Parathyroid adenoma (tissue), 2 donors: ENCODE results near the gene NOL9.
A peak's percentile ranks its signal among the peaks of the same experiment; 100 is the strongest.

ENCODE experiments used
- H2AFZ ChIP-seq: fragments of 300-600 bp; sonication (generic); one replicate; pipeline ENCODE4 v1.7.0; 2017; ENCODE audit warnings: antibody characterized with exemption, mild to moderate bottlenecking
- H3K27ac ChIP-seq: fragments of 300-600 bp; sonication (generic); one replicate; pipeline ENCODE4 v1.7.0; 2017
- H3K27me3 ChIP-seq: fragments of 300-600 bp; sonication (generic); one replicate; pipeline ENCODE4 v1.7.0; 2017; ENCODE audit warnings: low read length; ENCODE audit not compliant: control insufficient read depth, insufficient read depth
- H3K36me3 ChIP-seq: fragments of 300-600 bp; sonication (generic); one replicate; pipeline ENCODE4 v1.7.0; 2017; ENCODE audit warnings: low read length; ENCODE audit not compliant: control insufficient read depth, insufficient read depth
- H3K4me1 ChIP-seq: fragments of 300-600 bp; sonication (generic); one replicate; pipeline ENCODE4 v1.7.0; 2017; ENCODE audit warnings: control low read depth
- H3K4me2 ChIP-seq: fragments of 300-600 bp; sonication (generic); one replicate; pipeline ENCODE4 v1.7.0; 2017; ENCODE audit warnings: low read length
- H3K4me3 ChIP-seq: fragments of 300-600 bp; sonication (generic); one replicate; pipeline ENCODE4 v1.7.0; 2017; ENCODE audit warnings: low read depth, low read length
- H3K79me2 ChIP-seq: fragments of 300-600 bp; sonication (generic); one replicate; pipeline ENCODE4 v1.7.0; 2017; ENCODE audit warnings: control low read depth
- H3K9ac ChIP-seq: fragments of 300-600 bp; sonication (generic); one replicate; pipeline ENCODE4 v1.7.0; 2017; ENCODE audit warnings: mild to moderate bottlenecking
- H3K9me3 ChIP-seq: fragments of 300-600 bp; sonication (generic); one replicate; pipeline ENCODE4 v1.7.0; 2017; ENCODE audit warnings: low read length; ENCODE audit not compliant: control insufficient read depth
- CTCF ChIP-seq: fragments of 300-600 bp; sonication (generic); IDR thresholded peaks from one replicate; pipeline ENCODE4 v1.7.0; 2017; ENCODE audit warnings: antibody characterized with exemption, mild to moderate bottlenecking
- donor health status: primary hyperparathyroidism.

Gene NOL9

GRCh38 chr1:6523566-6523965 lies 30.7 kb downstream of the NOL9 start:
- no peak overlapping the region for H3K4me2 ChIP-seq

GRCh38 chr1:6521536-6521935 lies 32.8 kb downstream of the NOL9 start:
- Histone ChIP-seq H3K79me2 (no peaks in the 10 kb centered on the region), H3K27ac (no peak overlapping the region), H3K36me3 (no peaks in the 10 kb centered on the region), H2AFZ (no peak overlapping the region), H3K9ac (no peak overlapping the region), H3K4me2 (no peak overlapping the region), H3K27me3 (no peaks in the 10 kb centered on the region), H3K4me1 (peaks cover 10% of the 10 kb centered on the region), H3K4me3 (no peak overlapping the region), H3K9me3 (no peaks in the 10 kb centered on the region)
- TF ChIP-seq CTCF = no peak

More at GRCh38 chr1:6523566-6523965, 30.7 kb downstream of the NOL9 start:
- no peaks in the 10 kb centered on the region for H3K36me3 ChIP-seq
- peaks cover 10% of the 10 kb centered on the region for H3K4me1 ChIP-seq
- peak; percentile 24 for TF ChIP-seq CTCF
- H3K9me3 ChIP-seq = no peaks in the 10 kb centered on the region
- no peaks in the 10 kb centered on the region for H3K27me3 ChIP-seq
- H3K79me2 ChIP-seq = no peaks in the 10 kb centered on the region
- H3K27ac ChIP-seq = no peak overlapping the region
- no peak overlapping the region for H3K9ac ChIP-seq
- H2AFZ ChIP-seq = no peak overlapping the region
- H3K4me3 ChIP-seq = no peak overlapping the region

- peak overlapping the region; percentile 60 for H2AFZ ChIP-seq
- TF ChIP-seq CTCF = no peak
- peak overlapping the region; percentile 51 for H3K27ac ChIP-seq
- H3K27me3 ChIP-seq = no peaks in the 10 kb centered on the region
- no peak overlapping the region for H3K4me3 ChIP-seq
- no peaks in the 10 kb centered on the region for H3K36me3 ChIP-seq
- no peaks in the 10 kb centered on the region for H3K79me2 ChIP-seq
- H3K9me3 ChIP-seq = no peaks in the 10 kb centered on the region
- H3K9ac ChIP-seq = no peak overlapping the region
- peaks cover 10% of the 10 kb centered on the region for H3K4me1 ChIP-seq
- H3K4me2 ChIP-seq = no peak overlapping the region
Measured at GRCh38 chr1:6519935-6520671, 34.2 kb downstream of the NOL9 start.

GRCh38 chr1:6519491-6519934 lies 34.8 kb downstream of the NOL9 start:
- Histone ChIP-seq H3K9ac (no peak overlapping the region), H3K79me2 (no peaks in the 10 kb centered on the region), H2AFZ (peak overlapping the region; percentile 60), H3K9me3 (no peaks in the 10 kb centered on the region), H3K4me1 (peaks cover 10% of the 10 kb centered on the region), H3K4me3 (no peak overlapping the region), H3K27me3 (no peaks in the 10 kb centered on the region), H3K4me2 (no peak overlapping the region), H3K27ac (peak overlapping the region; percentile 49), H3K36me3 (no peaks in the 10 kb centered on the region)
- TF ChIP-seq CTCF = no peak

- Histone ChIP-seq H3K9ac (no peak overlapping the region), H3K4me1 (peaks cover 10% of the 10 kb centered on the region), H3K27me3 (no peaks in the 10 kb centered on the region), H3K4me2 (no peak overlapping the region), H3K27ac (no peak overlapping the region), H3K79me2 (no peaks in the 10 kb centered on the region), H3K36me3 (no peaks in the 10 kb centered on the region), H3K9me3 (no peaks in the 10 kb centered on the region), H3K4me3 (no peak overlapping the region), H2AFZ (no peak overlapping the region)
- TF ChIP-seq CTCF = no peak
Measured at GRCh38 chr1:6517435-6517851, 36.9 kb downstream of the NOL9 start.
